Upper lobe of right lung (tissue), 1 donor: ENCODE data around the gene GREB1. TPM values are rescaled to one million over a fixed set of nuclear protein-coding genes. Genes with fewer than 3 reads are reported as not detected.
A peak's percentile ranks its signal among the peaks of the same experiment; 100 is the strongest.

Source experiments
- ATAC-seq: fragments of 200-7000 bp; cut with Tn5 transposase; one replicate; pipeline ENCODE4 v1.9.1; 2020; ENCODE audit warnings: mild to moderate bottlenecking, moderate library complexity
- DNase-seq: peaks from one replicate; pipeline ENCODE4 v3.0.0-alpha.2; 2020
- H3K27ac ChIP-seq: fragments of 200-600 bp; one replicate; pipeline ENCODE4 v1.8.0; 2022
- H3K27me3 ChIP-seq: fragments of 200-600 bp; one replicate; pipeline ENCODE4 v1.8.0; 2022; ENCODE audit warnings: mild to moderate bottlenecking
- H3K36me3 ChIP-seq: fragments of 200-600 bp; one replicate; pipeline ENCODE4 v1.8.0; 2022
- H3K4me1 ChIP-seq: fragments of 200-600 bp; one replicate; pipeline ENCODE4 v1.8.0; 2022
- H3K4me3 ChIP-seq: fragments of 200-600 bp; one replicate; pipeline ENCODE4 v1.8.0; 2022; ENCODE audit warnings: mild to moderate bottlenecking
- H3K9me3 ChIP-seq: fragments of 200-600 bp; one replicate; pipeline ENCODE4 v1.8.0; 2022
- CTCF ChIP-seq: fragments of 200-600 bp; IDR thresholded peaks from one replicate; pipeline ENCODE4 v1.8.0; 2022; ENCODE audit warnings: antibody characterized with exemption
- intact Hi-C: fragments of 100-400 bp; cut with DNase I; formaldehyde crosslinking; loops from one replicate; pipeline ENCODE4 v1.11.0; 2022
- total RNA-seq: library from RNA; stranded (reverse); fragmentation: NEBNext Ultra II Directional; extraction: Animal tissue kit (Norgen Biotek cat#: 25700); gene quantifications from one replicate; pipeline ENCODE4 v1.2.1, GENCODE V29; 2021
- donor health status: DM: no; HTN: yes; CAD: no; lungs with severe emphysema.

GREB1 gene
- total RNA-seq, 1 donor from 2014 or later: 0.90 TPM

- TF ChIP-seq CTCF: no peak
- Histone ChIP-seq H3K27me3 (peaks cover 13% of the 10 kb centered on the region), H3K4me3 (no peak overlapping the region), H3K36me3 (no peaks in the 10 kb centered on the region), H3K4me1 (peaks cover 1% of the 10 kb centered on the region), H3K9me3 (no peaks in the 10 kb centered on the region), H3K27ac (no peak overlapping the region)
- DNase-seq (no peak), ATAC-seq (no peak)
- intact Hi-C loops: no loop called here
These were observed 149.6 kb downstream of the GREB1 start for GRCh38 chr2:11683476-11683875.

- Histone ChIP-seq H3K27me3 (peaks cover 8% of the 10 kb centered on the region), H3K9me3 (no peaks in the 10 kb centered on the region), H3K27ac (no peak overlapping the region), H3K4me1 (peaks cover 6% of the 10 kb centered on the region), H3K36me3 (no peaks in the 10 kb centered on the region), H3K4me3 (no peak overlapping the region)
- DNase-seq: no peak
- intact Hi-C loops: no loop called here
- no peak for TF ChIP-seq CTCF
- ATAC-seq: no peak
These were observed 150.1 kb downstream of the GREB1 start for GRCh38 chr2:11683966-11684365.

- DNase-seq: no peak
- intact Hi-C loops: no loop called here
- Histone ChIP-seq H3K27me3 (peaks cover 7% of the 10 kb centered on the region), H3K36me3 (no peaks in the 10 kb centered on the region), H3K9me3 (no peaks in the 10 kb centered on the region), H3K4me1 (peaks cover 8% of the 10 kb centered on the region), H3K4me3 (no peak overlapping the region), H3K27ac (no peak overlapping the region)
- peak; percentile 4 for ATAC-seq
- no peak for TF ChIP-seq CTCF
These were observed 151.1 kb downstream of the GREB1 start for GRCh38 chr2:11684894-11685460.

- no peak overlapping the region for H3K27ac ChIP-seq
- H3K9me3 ChIP-seq: no peaks in the 10 kb centered on the region
- TF ChIP-seq CTCF: no peak
- H3K27me3 ChIP-seq: peaks cover 7% of the 10 kb centered on the region
- H3K36me3 ChIP-seq: no peaks in the 10 kb centered on the region
- no peak for ATAC-seq
- H3K4me1 ChIP-seq: peaks cover 8% of the 10 kb centered on the region
- DNase-seq: no peak
- intact Hi-C loops: no loop called here
- H3K4me3 ChIP-seq: no peak overlapping the region
These were observed 152.1 kb downstream of the GREB1 start for GRCh38 chr2:11685906-11686470.

GRCh38 chr2:11687736-11688135 lies 153.9 kb downstream of the GREB1 start:
- no peak for TF ChIP-seq CTCF
- DNase-seq: no peak
- intact Hi-C loops: no loop called here

More at GRCh38 chr2:11687736-11688135, 153.9 kb downstream of the GREB1 start:
- no peaks in the 10 kb centered on the region for H3K9me3 ChIP-seq
- peaks cover 8% of the 10 kb centered on the region for H3K4me1 ChIP-seq
- peak overlapping the region; percentile 21 for H3K4me3 ChIP-seq
- no peak for ATAC-seq
- peaks cover 1% of the 10 kb centered on the region for H3K27me3 ChIP-seq
- H3K27ac ChIP-seq: no peak overlapping the region
- H3K36me3 ChIP-seq: no peaks in the 10 kb centered on the region
